GM19240 (cell line): ENCODE measurements around the gene PRPF40A.

ENCODE experiments used
- DNase-seq: peaks from one replicate; pipeline ENCODE4 v3.0.0; 2011; ENCODE audit warnings: low spot score; ENCODE audit not compliant: insufficient read length

PRPF40A gene

GRCh38 chr2:152620985-152621384, 96.3 kb downstream of the PRPF40A start:
- no peak for DNase-seq

DNA sequence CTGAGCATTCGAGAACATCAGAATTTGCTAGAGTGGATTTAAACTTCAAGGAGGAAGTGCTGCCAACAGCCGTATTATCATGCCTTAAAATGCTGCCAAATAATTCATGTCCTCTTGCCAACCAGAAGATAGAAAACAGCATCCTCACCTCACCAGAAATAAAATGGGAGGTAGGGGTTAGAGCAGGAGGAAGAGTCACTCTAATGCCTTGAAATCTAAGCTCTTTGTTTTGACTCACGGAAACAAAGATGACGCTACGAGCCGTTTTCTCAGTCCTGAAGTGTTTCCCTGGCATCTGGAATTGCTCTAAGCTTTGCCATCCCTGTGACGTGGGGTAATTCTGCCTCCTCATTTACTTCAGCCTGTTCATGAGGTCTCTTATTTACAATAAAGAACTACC, 97.1 kb downstream of the PRPF40A start:
- no peak for DNase-seq

DNA sequence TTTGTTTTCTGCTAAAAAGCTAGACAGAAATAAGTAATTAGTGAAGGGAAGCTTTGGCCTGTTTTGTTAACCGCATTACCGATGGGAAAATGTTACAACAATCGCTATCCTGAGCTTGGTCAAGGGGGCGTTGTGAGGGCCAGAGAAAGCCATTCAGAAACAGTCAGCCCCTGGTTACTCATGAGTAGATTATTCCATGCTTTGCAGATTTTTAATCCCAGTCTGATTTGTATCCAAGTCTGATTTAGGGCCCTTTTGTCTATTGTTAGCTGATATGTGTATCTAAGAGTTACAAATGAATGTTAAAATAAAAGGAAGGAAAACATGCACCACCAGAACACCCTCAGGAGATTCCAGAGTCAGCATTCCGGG, 99.1 kb downstream of the PRPF40A start:
- DNase-seq: no peak

- no peak for DNase-seq
Measured at GRCh38 chr2:152617456-152618192, 99.6 kb downstream of the PRPF40A start.

GRCh38 chr2:152615177-152615576, 102.1 kb downstream of the PRPF40A start:
- DNase-seq: no peak

GRCh38 chr2:152613235-152613634, 104.0 kb downstream of the PRPF40A start:
- no peak for DNase-seq

DNA sequence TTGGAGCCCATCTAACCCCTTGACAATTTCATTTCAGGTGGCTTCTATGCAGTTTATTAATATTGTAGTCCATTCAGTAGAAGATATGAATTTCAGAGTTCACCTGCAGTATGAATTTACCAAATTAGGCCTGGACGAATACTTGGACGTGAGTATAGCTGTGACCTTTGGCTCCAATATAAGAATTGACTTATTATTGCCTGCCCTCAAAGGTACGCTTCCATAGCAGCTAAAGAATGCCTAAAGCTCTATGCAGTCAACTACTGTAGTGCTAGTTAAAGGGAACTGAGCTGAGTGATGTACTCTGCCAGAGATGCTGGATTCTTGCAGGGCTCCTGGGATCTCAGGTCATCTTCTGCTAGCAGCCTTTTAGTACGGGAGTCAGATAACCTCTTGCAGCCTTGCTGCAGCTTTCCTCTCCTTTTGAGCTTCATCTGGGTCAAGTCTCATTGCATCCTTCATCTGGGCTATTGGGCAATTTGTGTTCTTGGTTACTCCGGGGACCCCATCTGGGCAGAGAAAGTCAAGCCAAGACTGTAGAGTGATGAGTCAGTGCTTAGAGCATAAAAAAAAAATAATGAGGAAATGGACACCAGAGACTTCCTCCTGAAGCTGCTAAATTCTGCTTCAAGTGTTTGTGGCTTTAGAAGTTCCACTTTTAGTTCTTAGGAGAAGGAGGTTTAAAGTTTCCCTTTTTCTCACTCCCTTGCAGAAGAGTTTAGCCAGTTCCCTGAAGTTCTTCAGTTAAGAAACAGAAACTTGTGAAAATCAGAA, 105.6 kb downstream of the PRPF40A start:
- DNase-seq: no peak

DNA sequence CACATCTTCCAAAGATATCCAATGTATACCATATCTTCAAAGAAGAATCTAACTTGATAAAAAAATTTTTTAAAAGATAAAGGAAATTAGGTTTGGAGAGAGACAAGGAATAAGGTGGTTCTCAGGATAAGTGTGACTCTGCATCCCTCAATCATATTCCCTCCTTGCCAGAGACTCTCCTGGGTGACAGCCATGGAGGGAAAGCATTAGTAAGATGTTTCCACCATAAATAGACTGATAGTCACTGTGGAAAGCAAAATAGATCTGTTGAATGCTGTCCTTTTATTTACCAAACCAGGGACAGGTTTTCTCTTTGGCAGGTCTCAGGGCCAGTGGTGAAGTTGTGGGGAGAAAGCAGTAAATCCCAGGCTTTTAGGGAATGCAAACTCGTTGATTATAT, 107.6 kb downstream of the PRPF40A start:
- DNase-seq: no peak

DNA sequence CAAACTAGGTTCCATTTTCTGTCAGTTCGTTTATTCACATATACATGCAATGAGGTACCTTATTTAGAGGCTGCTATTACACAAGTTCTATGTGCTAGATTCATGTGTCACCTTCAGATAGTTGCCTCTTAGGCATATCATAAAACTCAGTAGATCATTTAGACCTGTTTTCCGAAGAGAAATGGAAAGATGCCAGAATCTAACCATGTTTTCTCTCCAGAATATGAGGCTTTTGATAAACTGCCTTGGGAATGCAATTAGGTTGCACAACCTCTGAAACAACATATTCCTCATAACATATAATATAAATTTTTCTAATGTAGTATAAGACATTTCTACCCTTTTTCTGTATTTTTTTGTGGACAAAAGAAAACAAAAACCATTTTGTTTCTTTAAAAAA, 108.1 kb downstream of the PRPF40A start:
- no peak for DNase-seq

GRCh38 chr2:152607793-152608300, 109.4 kb downstream of the PRPF40A start:
- no peak for DNase-seq

DNA sequence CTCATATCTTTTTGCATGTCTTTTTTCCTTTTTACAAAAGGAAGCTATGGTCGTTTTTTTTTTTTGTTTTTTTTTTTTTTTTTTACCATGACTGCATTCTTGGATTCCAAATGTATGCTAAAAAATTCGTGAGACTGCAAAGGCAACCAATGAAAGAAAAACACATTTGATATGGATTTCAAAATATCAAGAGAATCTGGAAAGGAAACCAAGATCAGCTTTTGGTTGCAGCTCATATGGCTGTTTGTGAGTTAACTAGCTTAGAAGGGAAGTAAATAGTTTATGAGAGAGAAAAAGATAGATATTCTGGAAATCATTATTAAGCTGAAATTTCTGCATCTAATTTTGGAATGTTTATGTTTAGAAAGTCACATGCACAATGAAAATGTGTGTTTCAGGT, 110.3 kb downstream of the PRPF40A start:
- DNase-seq: no peak

GRCh38 chr2:152606081-152606480, 111.2 kb downstream of the PRPF40A start:
- DNase-seq: no peak

- no peak for DNase-seq
Measured at GRCh38 chr2:152603166-152603565, 114.1 kb downstream of the PRPF40A start.

DNA sequence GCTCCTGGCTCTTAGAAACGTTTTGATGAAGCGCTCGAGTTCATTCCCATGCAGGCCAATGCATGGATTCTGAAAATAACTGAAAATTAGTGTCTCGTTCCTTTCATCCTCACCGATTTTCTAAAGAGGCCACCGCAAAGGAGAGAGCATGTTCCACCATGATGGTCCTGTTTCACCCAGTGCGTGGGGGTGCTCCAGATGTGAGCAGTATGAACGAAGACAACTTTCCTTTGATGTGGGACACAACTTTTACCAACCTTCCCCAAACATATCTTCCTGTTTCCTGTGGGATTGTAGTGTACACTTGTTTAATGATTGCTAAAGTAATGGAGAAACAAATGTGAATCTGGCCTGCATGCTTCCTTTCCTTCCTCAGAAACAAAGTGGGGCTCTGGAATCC, 114.5 kb downstream of the PRPF40A start:
- DNase-seq: no peak
